Stimulated activated naive CD8-positive, alpha-beta T cell treated with anti-CD3 and anti-CD28 coated beads, Interleukin-15, amount 100 ng/mL, for 72 hours (primary cell): Measurements from ENCODE around the gene HEMK1.

Experiments used
- ATAC-seq: fragments of 150-1000 bp; cut with Tn5 transposase; 2 replicates; pipeline ENCODE4 v1.10.0; 2021; ENCODE audit warnings: mild to moderate bottlenecking, moderate library complexity
- DNase-seq, 2 donors: peaks; one replicate each; pipeline ENCODE4 v3.0.0; 2021 to 2022
- H3K27ac Mint-ChIP-seq, 2 donors: one replicate each; pipeline ENCODE4 v1.8.0; 2022; ENCODE audit warnings: mild to moderate bottlenecking in 2 of 2, mixed read lengths in 2 of 2, moderate library complexity in 2 of 2
- H3K27me3 Mint-ChIP-seq: one replicate; pipeline ENCODE4 v1.8.0; 2022; ENCODE audit warnings: mixed read lengths
- H3K4me1 Mint-ChIP-seq: one replicate; pipeline ENCODE4 v1.8.0; 2022; ENCODE audit warnings: mild to moderate bottlenecking, mixed read lengths
- H3K4me3 Mint-ChIP-seq, 2 donors: one replicate each; pipeline ENCODE4 v1.8.0; 2022; ENCODE audit warnings: mild to moderate bottlenecking in 2 of 2, mixed read lengths in 2 of 2, moderate library complexity in 1 of 2
- H3K9me3 Mint-ChIP-seq, 2 donors: one replicate each; pipeline ENCODE4 v1.8.0; 2022; ENCODE audit warnings: mixed read lengths in 2 of 2

Gene HEMK1

DNA sequence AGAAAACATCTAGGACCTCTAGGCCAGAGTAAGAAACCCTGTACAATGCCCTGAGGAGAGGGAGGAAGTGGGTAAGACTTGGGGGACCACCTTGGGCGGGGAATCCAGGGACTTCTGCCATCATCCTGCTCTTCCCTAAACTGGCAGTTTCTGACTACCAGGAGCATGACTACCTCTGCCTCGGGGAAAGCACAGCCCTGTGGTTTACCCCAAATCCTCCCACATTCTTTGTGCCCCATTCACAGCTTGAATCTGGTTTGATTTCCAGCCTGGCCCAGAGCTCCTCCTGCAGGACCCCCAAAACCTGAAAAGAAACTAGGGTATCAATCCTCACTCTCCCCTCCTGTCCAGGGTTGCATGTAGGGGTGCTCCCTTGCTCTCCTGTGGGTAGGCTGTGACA lies 6.5 kb upstream of the HEMK1 start:
- H3K4me3 Mint-ChIP-seq = no peak overlapping the region
- no peak for DNase-seq
- H3K9me3 Mint-ChIP-seq = no peaks in the 10 kb centered on the region

DNA sequence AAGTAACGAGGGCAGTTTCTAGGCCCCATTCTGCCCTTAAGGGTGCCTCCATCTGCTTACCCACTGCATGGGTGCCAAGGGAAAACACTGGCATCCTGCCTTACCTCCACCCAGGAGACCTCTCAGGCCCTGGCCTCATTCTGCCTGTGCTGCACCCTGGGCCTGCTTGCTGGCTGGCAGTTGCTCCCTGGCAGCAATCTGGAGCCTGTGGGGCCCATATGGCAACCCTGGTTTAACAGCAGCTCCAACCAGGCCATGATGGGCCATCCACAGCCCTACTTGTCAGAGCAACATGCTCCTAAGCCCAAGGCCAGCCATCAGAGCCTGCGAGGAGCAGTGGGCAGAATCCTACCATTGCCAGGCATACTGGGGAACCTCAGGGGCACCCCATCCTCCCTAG lies 5.5 kb upstream of the HEMK1 start:
- Mint-ChIP-seq H3K4me1 (peaks cover 54% of the 10 kb centered on the region), H3K4me3 (no peak overlapping the region), H3K9me3 (no peaks in the 10 kb centered on the region), H3K27ac (no peak overlapping the region), H3K27me3 (no peaks in the 10 kb centered on the region)
- ATAC-seq (no peak), DNase-seq (no peak)

More for the DNA sequence above, 6.5 kb upstream of the HEMK1 start:
- Mint-ChIP-seq H3K4me1 (peaks cover 51% of the 10 kb centered on the region), H3K27ac (no peak overlapping the region), H3K27me3 (no peaks in the 10 kb centered on the region)
- ATAC-seq = no peak

DNA sequence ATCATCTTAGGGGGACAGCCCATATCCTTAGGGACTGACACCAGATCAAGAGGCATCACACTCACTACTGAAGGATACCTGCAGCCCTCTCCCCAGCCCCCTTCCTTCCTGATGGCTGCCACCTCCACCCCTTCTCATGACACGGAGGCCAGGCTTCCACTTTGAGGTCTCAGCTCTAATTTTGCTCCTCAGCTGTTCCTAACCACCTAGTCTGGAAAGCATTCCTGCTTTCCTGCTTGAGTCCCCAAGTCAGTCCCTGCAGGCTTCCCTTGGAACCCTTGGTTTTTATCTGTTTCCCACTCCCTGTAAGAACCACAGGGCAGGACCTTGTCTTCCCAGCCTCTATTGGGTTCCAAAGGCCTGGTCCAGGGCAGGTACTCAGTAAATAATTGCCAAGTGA lies 5.0 kb upstream of the HEMK1 start:
- H3K9me3 Mint-ChIP-seq = no peaks in the 10 kb centered on the region
- ATAC-seq (no peak), DNase-seq (no peak)
- H3K27me3 Mint-ChIP-seq = no peaks in the 10 kb centered on the region
- no peak overlapping the region for H3K4me3 Mint-ChIP-seq
- H3K4me1 Mint-ChIP-seq = peaks cover 54% of the 10 kb centered on the region
- peak overlapping the region in 1 of 2 donors; percentile 54 for H3K27ac Mint-ChIP-seq

DNA sequence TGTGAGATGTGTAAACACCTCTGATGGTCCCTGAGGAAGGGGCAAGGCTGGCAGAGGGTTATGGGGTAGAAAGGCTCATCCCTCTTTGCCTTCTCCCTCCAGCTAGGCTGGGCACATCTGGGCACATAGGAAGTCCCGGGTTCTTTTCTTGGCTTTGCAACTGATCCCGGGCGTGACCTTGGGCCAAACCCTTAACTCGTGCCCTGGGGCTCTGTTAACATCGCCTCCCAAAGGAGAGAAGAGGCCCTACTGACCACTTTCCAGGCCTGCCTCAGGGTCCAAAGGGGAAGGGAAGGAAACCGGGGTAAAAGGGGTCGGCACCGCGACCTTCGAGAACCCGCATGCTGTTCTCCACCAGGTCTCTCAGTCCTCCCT lies 2.3 kb upstream of the HEMK1 start:
- DNase-seq (no peak), ATAC-seq (no peak)
- Mint-ChIP-seq H3K4me3 (peak overlapping the region; percentile 99 to 100), H3K4me1 (peaks cover 72% of the 10 kb centered on the region), H3K27ac (peak overlapping the region; percentile 42 to 44), H3K27me3 (no peaks in the 10 kb centered on the region), H3K9me3 (no peaks in the 10 kb centered on the region)

DNA sequence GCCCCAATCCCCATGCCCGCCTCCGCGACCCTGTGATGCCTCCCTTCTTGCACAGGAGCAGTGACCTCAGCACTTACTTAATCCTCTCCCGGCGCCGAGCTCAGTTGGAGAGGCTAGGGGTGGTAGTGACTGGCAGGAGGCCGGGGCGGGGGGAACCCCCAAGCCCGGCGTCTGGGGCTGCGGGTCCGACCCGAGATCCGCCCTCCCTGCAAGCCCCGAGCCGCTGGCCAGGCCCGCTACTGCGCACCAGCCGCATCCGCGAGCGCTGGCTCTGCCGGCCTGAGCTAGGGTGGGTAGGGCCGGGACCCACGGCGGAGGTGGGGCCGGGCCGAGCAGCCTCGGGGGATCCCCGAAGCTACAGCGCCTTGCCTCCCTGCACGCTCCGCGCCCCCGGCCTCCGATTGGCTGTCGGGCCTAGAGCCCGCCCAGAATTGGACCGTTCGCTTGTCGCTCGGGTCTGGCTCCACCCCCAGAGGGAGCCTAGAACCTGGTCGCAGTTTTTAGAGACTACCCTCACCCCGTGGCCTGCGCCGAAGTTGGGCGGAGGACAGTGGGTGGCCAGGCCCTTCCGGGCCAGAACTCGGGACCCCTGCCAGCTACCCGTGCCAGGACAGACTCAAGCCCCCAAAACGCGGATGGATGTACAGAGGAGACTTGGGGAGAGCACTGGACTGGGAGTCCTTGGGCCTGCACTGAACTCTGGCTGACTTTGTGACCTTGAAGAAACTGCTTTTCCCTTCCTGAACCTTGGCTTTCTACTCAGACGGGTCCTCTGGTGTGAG lies 1.7 kb upstream of the HEMK1 start, which contains the start of gene C3orf18:
Gene C3orf18, minus strand, starts transcription at position 362 of the 782 bp plus-strand sequence. CDS start 2,048 bp downstream, outside the sequence.
- DNase-seq (peak; percentile 95 to 97), ATAC-seq (peak; percentile 81)
- Mint-ChIP-seq H3K4me3 (peak within 1 kb of the TSS; percentile 99 to 100), H3K27ac (peak within 1 kb of the TSS; percentile 96 to 98), H3K4me1 (peaks cover 77% of the 10 kb centered on the region), H3K9me3 (no peaks in the 10 kb centered on the region), H3K27me3 (no peaks in the 10 kb centered on the region)

DNA sequence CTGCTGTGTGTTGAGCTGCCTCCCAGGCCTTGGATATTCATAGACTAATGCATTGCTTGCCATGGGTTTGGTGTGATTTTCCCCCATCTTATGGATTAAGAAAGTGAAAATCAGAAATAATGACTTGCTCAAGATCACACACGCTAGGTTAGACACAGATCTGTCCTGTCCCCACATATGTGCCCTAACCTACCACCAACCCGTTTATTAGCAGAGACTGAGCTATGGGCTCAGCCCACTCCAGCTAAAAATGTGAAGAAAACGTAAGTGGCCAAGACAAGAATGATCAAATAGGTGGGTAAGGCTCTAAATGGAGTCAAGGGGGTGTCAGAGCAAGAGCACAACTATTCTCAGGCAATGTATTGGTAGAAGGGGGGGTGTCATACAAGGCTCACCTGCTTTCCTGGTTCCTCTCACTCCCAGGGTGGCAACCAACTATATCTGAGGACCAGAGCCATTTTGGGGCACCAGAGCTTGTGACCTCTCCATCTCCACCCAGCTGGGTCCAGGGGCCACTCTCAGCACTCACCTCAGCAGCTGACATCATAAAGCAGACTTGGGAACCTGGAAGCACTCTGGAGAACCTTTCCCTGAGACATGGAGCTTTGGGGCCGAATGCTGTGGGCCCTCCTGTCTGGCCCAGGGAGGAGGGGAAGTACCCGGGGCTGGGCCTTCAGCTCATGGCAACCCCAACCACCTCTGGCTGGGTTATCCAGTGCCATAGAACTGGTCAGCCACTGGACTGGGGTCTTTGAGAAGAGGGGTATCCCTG lies 1.4 kb downstream of the HEMK1 start:
- ATAC-seq = no peak
- no peak for DNase-seq
- H3K27ac Mint-ChIP-seq = peak overlapping the region; percentile 77 to 98
- H3K4me1 Mint-ChIP-seq = peaks cover 78% of the 10 kb centered on the region
- no peaks in the 10 kb centered on the region for H3K9me3 Mint-ChIP-seq
- H3K27me3 Mint-ChIP-seq = no peaks in the 10 kb centered on the region
- peak overlapping the region; percentile 99 to 100 for H3K4me3 Mint-ChIP-seq

DNA sequence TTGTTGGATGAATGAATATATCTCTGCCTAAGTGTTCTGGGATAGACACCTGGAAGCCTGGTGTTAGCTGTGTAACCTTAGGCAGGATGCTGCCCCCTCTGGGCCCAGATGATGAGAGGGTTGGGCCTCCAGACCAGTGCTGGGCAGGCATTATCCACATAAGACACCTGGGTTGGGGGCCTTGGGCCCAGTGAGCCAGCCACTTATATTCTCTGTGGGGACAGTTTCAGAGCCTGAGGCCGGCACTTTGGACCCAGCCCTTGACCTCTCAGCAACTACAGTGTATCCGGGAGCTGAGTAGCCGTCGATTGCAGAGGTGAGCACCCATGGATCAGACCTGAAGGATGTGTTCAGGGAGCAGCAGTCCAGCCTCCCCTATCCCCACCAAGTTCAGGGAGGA lies 2.2 kb downstream of the HEMK1 start:
- Mint-ChIP-seq H3K9me3 (no peaks in the 10 kb centered on the region), H3K27ac (peak overlapping the region; percentile 3 to 98), H3K27me3 (no peaks in the 10 kb centered on the region), H3K4me1 (peaks cover 78% of the 10 kb centered on the region), H3K4me3 (peak overlapping the region; percentile 99 to 100)
- DNase-seq (no peak), ATAC-seq (no peak)

DNA sequence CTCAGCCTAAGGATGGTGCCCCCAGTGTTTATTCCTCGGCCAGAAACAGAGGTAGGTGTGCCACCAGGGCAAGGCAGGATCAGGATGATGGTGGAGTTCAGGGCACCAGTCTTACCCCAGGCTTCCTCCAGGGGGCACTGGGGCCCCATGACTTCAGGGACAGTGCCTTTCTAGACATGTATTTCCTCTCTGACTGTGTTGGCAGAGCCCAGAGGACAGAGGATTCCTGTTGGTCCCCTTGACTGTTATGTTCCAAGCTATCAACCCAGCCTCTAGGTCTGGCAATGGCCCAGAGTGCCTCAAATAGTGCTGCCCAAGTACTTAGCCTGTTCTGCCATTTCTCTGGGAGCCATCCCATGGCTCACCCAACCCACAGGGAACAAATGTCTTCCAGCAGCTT lies 2.8 kb downstream of the HEMK1 start:
- peaks cover 78% of the 10 kb centered on the region for H3K4me1 Mint-ChIP-seq
- peak; percentile 85 to 88 for DNase-seq
- peak; percentile 24 for ATAC-seq
- peak overlapping the region; percentile 99 to 100 for H3K4me3 Mint-ChIP-seq
- H3K9me3 Mint-ChIP-seq = no peaks in the 10 kb centered on the region
- no peaks in the 10 kb centered on the region for H3K27me3 Mint-ChIP-seq
- peak overlapping the region; percentile 88 to 98 for H3K27ac Mint-ChIP-seq

DNA sequence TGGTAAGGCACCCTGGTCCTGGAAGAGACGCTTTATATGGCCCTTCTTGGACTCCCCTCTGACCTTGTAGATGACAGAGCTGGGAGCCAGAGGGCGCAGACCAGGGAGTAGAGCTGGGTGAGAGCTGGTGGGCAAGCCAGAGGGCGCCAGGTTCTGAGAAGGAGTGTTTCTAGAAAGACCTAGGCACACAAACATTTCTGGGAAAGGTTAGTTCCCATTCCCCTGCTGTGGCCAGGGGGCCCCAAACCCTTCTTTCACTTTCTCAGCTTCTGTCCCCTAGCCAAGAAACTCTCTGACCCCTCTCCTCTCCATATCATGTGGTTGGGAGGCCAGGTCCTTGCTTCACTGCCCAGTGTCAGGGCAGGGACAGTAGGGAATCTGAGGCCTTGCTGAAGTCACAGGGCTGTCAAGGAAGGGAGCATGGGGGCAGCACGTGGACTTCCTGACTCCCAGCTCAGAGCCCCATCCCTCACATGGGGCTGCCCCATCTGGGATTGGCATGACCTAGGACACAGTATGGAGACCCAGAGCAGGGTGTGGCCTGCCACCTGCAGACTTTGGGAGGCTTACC lies 3.6 kb downstream of the HEMK1 start:
- Mint-ChIP-seq H3K27ac (peak overlapping the region; percentile 88 to 98), H3K4me1 (peaks cover 80% of the 10 kb centered on the region), H3K9me3 (no peaks in the 10 kb centered on the region), H3K4me3 (peak overlapping the region; percentile 99 to 100), H3K27me3 (no peaks in the 10 kb centered on the region)
- ATAC-seq (peak; percentile 13), DNase-seq (peak; percentile 74 to 80)

DNA sequence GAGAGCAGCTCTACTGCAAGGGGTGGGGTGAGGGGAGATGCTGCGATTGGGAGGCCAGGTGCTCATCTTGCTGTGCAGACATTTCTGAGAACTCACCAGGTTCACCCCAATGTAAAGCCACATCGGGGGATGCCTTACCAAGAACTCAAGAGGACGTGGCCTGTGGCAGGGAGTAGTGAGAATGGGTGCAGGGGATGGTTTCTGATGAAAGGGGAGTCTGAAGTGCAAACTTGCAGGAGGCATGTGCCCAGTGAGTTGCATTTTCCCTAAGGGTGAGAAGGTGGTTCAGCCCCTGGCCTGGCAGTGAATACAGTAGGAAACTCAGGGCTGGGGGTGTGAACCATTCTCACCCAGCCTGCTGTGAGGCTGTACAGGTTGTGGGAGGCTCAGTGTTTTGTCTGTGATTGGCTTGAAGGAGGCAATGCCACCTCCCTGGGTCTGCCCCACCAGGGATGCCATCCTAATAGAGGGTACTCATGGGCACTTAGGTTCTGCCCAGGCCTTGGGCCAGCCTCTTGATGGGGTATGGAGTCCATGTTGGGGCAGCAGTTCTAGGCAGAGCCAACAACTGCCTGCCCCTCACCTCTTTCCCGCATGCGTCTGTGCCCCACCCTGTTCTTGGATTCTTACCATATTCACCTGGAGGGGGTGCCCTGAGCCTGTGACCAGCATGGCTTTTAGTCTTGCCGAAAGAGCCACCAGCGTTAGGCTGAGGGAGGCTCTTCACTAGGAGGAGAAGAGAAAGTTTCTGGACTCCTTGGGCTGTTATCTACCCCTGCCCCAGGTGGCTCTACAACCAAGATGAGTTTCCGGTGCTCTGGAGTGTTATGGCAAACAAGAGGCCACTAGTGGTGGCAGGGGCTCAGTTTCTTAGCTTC lies 4.5 kb downstream of the HEMK1 start:
- H3K4me1 Mint-ChIP-seq = peaks cover 83% of the 10 kb centered on the region
- H3K9me3 Mint-ChIP-seq = no peaks in the 10 kb centered on the region
- DNase-seq = peak; percentile 90 to 96
- peak overlapping the region; percentile 94 to 98 for H3K27ac Mint-ChIP-seq
- ATAC-seq = peak; percentile 78
- H3K4me3 Mint-ChIP-seq = peak overlapping the region; percentile 99 to 100
- H3K27me3 Mint-ChIP-seq = no peaks in the 10 kb centered on the region

DNA sequence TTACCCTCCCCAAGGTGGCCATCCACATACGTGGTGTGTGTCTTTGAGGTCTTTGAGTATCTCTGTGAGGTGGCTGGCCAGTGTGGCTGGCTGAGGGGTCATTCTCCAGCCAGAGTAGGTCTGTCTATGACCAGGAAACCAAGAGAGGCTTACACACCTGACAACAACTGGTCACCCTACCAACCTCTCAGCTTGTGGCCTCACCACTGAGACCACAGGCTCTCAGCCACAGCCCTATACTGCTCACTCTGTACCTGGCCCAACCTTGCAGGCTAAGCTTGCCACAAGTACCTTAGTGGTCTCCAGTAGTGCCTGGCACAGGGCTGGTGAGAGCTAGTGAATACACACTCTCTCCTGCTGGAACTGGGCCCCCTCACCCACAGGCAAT lies 5.1 kb downstream of the HEMK1 start:
- ATAC-seq (peak; percentile 49), DNase-seq (peak; percentile 61 to 86)
- H3K27me3 Mint-ChIP-seq = no peaks in the 10 kb centered on the region
- H3K9me3 Mint-ChIP-seq = no peaks in the 10 kb centered on the region
- peak overlapping the region; percentile 94 to 98 for H3K27ac Mint-ChIP-seq
- H3K4me3 Mint-ChIP-seq = peak overlapping the region; percentile 99 to 100
- peaks cover 89% of the 10 kb centered on the region for H3K4me1 Mint-ChIP-seq

DNA sequence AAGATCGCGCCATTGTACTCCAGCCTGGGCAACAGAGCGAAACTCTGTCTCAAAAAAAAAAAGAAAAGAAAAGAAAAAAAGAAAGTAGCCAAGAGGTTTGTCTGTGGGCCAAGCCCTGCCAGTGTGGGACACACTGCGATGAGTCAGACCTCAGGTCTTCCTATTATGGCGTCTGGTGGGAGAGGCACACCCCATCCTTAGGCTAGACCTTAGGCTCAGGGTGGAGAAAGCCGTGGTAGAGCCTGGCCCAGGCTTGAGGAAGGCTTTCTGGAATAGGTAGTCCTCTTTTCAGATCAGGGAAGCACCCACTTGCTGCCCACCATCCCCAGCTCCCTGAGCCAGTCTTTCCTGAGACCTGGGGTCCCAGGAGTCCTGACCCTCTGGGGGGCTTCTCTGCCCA lies 6.0 kb downstream of the HEMK1 start:
- no peak for DNase-seq
- H3K4me3 Mint-ChIP-seq = peak overlapping the region; percentile 99 to 100
- H3K27ac Mint-ChIP-seq = peak overlapping the region; percentile 94 to 98
- no peaks in the 10 kb centered on the region for H3K27me3 Mint-ChIP-seq
- peaks cover 96% of the 10 kb centered on the region for H3K4me1 Mint-ChIP-seq
- H3K9me3 Mint-ChIP-seq = no peaks in the 10 kb centered on the region
- no peak for ATAC-seq

DNA sequence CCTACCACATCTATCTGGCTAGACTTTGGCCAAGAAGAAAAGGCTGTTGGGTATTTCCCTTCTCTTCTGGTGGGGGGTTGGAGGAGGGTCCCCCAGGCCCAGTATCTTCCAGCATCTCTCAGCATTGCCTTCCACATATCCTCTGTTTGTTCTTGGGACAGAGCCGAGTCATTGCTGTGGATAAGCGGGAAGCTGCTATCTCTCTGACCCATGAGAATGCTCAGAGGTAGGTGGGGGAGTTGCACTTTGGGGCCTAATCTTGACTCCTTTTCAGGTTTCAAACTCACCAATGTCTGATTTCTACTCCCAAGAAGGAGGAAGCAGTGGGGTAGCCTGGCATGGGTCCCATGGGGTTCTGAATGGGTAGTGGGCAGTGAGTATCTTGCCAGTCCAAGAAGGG lies 8.0 kb downstream of the HEMK1 start:
- Mint-ChIP-seq H3K9me3 (no peaks in the 10 kb centered on the region), H3K4me3 (no peak overlapping the region), H3K27ac (peak overlapping the region; percentile 33 to 76), H3K27me3 (no peaks in the 10 kb centered on the region), H3K4me1 (peaks cover 95% of the 10 kb centered on the region)
- ATAC-seq = no peak
- DNase-seq = no peak

DNA sequence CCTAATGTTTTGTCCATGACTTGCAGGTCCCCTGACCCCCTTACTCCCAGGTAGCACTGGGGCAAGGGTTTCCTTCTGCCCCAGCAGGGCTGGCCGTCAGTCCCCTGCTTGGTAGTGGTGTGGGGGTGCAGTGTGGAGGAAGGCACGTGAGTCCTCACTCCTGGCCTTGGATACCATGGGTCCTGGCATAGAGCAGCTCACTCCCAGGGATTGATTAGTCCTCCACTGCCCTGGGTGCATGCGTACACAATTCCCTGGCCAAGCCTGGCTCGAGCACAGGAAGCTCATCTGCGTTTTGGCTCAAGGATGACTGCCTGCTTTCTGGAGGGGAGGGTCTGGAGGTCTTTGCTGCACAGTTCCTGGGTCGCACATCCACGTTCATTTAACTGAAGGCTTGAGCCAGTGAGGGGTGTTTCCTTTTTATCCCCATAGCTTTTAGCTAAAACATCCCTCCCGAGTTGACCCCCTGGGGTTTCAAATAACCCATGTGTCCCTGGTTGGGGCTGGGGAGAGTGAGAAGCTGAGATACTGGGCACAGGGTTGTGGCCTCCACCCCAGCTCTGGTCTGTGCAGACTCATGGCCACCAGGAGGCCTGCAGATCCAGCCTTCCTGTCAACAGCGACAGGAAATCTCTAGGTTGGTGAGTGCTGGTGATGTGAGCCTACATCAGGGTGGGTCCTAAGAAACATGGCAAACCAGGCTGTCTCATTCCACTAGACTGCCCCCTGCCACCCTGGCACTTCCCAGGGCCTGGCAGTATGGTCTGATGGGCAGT lies 11.5 kb downstream of the HEMK1 start:
- Mint-ChIP-seq H3K9me3 (no peaks in the 10 kb centered on the region), H3K27ac (peak overlapping the region; percentile 8 to 22), H3K27me3 (no peaks in the 10 kb centered on the region), H3K4me1 (peaks cover 94% of the 10 kb centered on the region), H3K4me3 (no peak overlapping the region)
- DNase-seq (no peak), ATAC-seq (peak; percentile 31)
